Neural progenitor cell (in vitro differentiated cells): ENCODE results near the gene TBC1D2B.

ENCODE experiments used
- CTCF ChIP-seq: fragments of 200-600 bp; sonication (generic); IDR thresholded peaks from 2 replicates; pipeline ENCODE4 v1.5.1; 2017; ENCODE audit warnings: antibody characterized with exemption, mild to moderate bottlenecking
- EZH2 ChIP-seq: fragments of 200-600 bp; sonication (generic); IDR thresholded peaks from 2 replicates; pipeline ENCODE4 v1.6.1; 2017; ENCODE audit warnings: antibody characterized with exemption, mild to moderate bottlenecking, moderate library complexity

- TF ChIP-seq CTCF (no peak), EZH2 (no peak)
Measured at GRCh38 chr15:78032671-78033070, 44.8 kb downstream of the TBC1D2B start.
